ENCODE measurements around the gene THRAP3.

THRAP3 gene

GRCh38 chr1:36327421-36328087 lies 103.3 kb downstream of the THRAP3 start:
- no peak for TF ChIP-seq POLR2A (IDR thresholded peaks at IDR 0.05; ENCODE audit: low read depth, low read length)
- FAIRE-seq (no peak), DNase-seq (ENCODE audit: insufficient read length, low spot score) (peak; percentile 42)

GRCh38 chr1:36328088-36328480 lies 103.8 kb downstream of the THRAP3 start:
- DNase-seq (ENCODE audit: insufficient read length, low spot score) (no peak), FAIRE-seq (no peak)
- TF ChIP-seq POLR2A (IDR thresholded peaks at IDR 0.05; ENCODE audit: low read depth, low read length) = no peak

- DNase-seq (ENCODE audit: insufficient read length, low spot score) (no peak), FAIRE-seq (no peak)
- no peak for TF ChIP-seq POLR2A (IDR thresholded peaks at IDR 0.05; ENCODE audit: low read depth, low read length)
Observed at GRCh38 chr1:36328713-36329112, 104.5 kb downstream of the THRAP3 start.

GRCh38 chr1:36329817-36330216 lies 105.6 kb downstream of the THRAP3 start:
- no peak for TF ChIP-seq POLR2A (IDR thresholded peaks at IDR 0.05; ENCODE audit: low read depth, low read length)
- DNase-seq (ENCODE audit: insufficient read length, low spot score) (no peak), FAIRE-seq (no peak)

GRCh38 chr1:36330940-36331339 lies 106.7 kb downstream of the THRAP3 start:
- no peak for FAIRE-seq
- no peak for TF ChIP-seq POLR2A (IDR thresholded peaks at IDR 0.05; ENCODE audit: low read depth, low read length)
- no peak for DNase-seq (ENCODE audit: insufficient read length, low spot score)

- no peak for FAIRE-seq
- no peak for DNase-seq (ENCODE audit: insufficient read length, low spot score)
- no peak for TF ChIP-seq POLR2A (IDR thresholded peaks at IDR 0.05; ENCODE audit: low read depth, low read length)
Observed at GRCh38 chr1:36337830-36338229, 113.6 kb downstream of the THRAP3 start.

- FAIRE-seq (no peak), DNase-seq (ENCODE audit: insufficient read length, low spot score) (no peak)
- TF ChIP-seq POLR2A (IDR thresholded peaks at IDR 0.05; ENCODE audit: low read depth, low read length) = no peak
Observed at GRCh38 chr1:36339215-36339614, 115.0 kb downstream of the THRAP3 start.

- no peak for FAIRE-seq
- no peak for DNase-seq (ENCODE audit: insufficient read length, low spot score)
- no peak for TF ChIP-seq POLR2A (IDR thresholded peaks at IDR 0.05; ENCODE audit: low read depth, low read length)
Observed at GRCh38 chr1:36339615-36340014, 115.4 kb downstream of the THRAP3 start.

GRCh38 chr1:36341626-36342320 lies 117.5 kb downstream of the THRAP3 start:
- FAIRE-seq (no peak), DNase-seq (ENCODE audit: insufficient read length, low spot score) (no peak)
- TF ChIP-seq POLR2A (IDR thresholded peaks at IDR 0.05; ENCODE audit: low read depth, low read length) = no peak

GRCh38 chr1:36342426-36343185 lies 118.4 kb downstream of the THRAP3 start:
- DNase-seq (ENCODE audit: insufficient read length, low spot score) (peak; percentile 87), FAIRE-seq (peak; percentile 60)
- TF ChIP-seq POLR2A (IDR thresholded peaks at IDR 0.05; ENCODE audit: low read depth, low read length) = no peak

GRCh38 chr1:36343651-36344394 lies 119.6 kb downstream of the THRAP3 start:
- DNase-seq (ENCODE audit: insufficient read length, low spot score) (no peak), FAIRE-seq (no peak)
- no peak for TF ChIP-seq POLR2A (IDR thresholded peaks at IDR 0.05; ENCODE audit: low read depth, low read length)

GRCh38 chr1:36344395-36344680 lies 120.1 kb downstream of the THRAP3 start:
- FAIRE-seq (no peak), DNase-seq (ENCODE audit: insufficient read length, low spot score) (no peak)
- no peak for TF ChIP-seq POLR2A (IDR thresholded peaks at IDR 0.05; ENCODE audit: low read depth, low read length)

GRCh38 chr1:36345353-36345752 lies 121.1 kb downstream of the THRAP3 start:
- FAIRE-seq (no peak), DNase-seq (ENCODE audit: insufficient read length, low spot score) (no peak)
- no peak for TF ChIP-seq POLR2A (IDR thresholded peaks at IDR 0.05; ENCODE audit: low read depth, low read length)

GRCh38 chr1:36346741-36347370 lies 122.6 kb downstream of the THRAP3 start:
- no peak for TF ChIP-seq POLR2A (IDR thresholded peaks at IDR 0.05; ENCODE audit: low read depth, low read length)
- no peak for FAIRE-seq

More at GRCh38 chr1:36346741-36347370, 122.6 kb downstream of the THRAP3 start:
- no peak for DNase-seq (ENCODE audit: insufficient read length, low spot score)
